PFSK-1 (cell line): ENCODE data around the gene TRIM10.

ENCODE experiments used
- POLR2AphosphoS5 ChIP-seq: IDR thresholded peaks from 2 replicates; pipeline ENCODE4 v1.6.1; 2012; ENCODE audit warnings: low read depth, mild to moderate bottlenecking, control low read depth, low read length, moderate library complexity
- REST ChIP-seq, 2 experiments: IDR thresholded peaks; 2 replicates each; pipeline versions ENCODE4 v1.6.1 to v1.8.0; 2011 to 2012; ENCODE audit warnings: low read depth in 2 of 2, low read length in 2 of 2, control low read depth in 1 of 2, inconsistent platforms in 1 of 2, mild to moderate bottlenecking in 1 of 2, moderate library complexity in 1 of 2; ENCODE audit not compliant: insufficient read depth in 1 of 2
- TAF1 ChIP-seq: IDR thresholded peaks from 2 replicates; pipeline ENCODE4 v1.6.1; 2012; ENCODE audit warnings: low read length, control low read depth, borderline replicate concordance; ENCODE audit not compliant: insufficient read depth

- TF ChIP-seq TAF1 (no peak), POLR2AphosphoS5 (no peak), REST (IDR thresholded peaks at IDR 0.05; ENCODE audit: insufficient read depth in 1 of 2, low read depth in 2 of 2, low read length in 2 of 2) (no peak)
These were observed 30.8 kb downstream of the TRIM10 start for GRCh38 chr6:30130179-30130679.
